Putamen (tissue), 1 donor: Measurements from ENCODE around the gene PIGZ.

ENCODE experiments used
- DNase-seq: peaks from one replicate; pipeline ENCODE4 v3.0.0-alpha.2; 2016; ENCODE audit warnings: low spot score

Gene PIGZ

GRCh38 chr3:197001106-197001971 is 32.7 kb upstream of the PIGZ start:
- DNase-seq, result no peak

GRCh38 chr3:197000211-197000610 is 31.6 kb upstream of the PIGZ start:
- DNase-seq, result no peak

- no peak for DNase-seq
These were observed 30.5 kb upstream of the PIGZ start for GRCh38 chr3:196998966-196999760.

GRCh38 chr3:196997311-196997710 is 28.7 kb upstream of the PIGZ start:
- DNase-seq, result no peak

GRCh38 chr3:196996454-196997265 is 28.0 kb upstream of the PIGZ start:
- no peak for DNase-seq

- DNase-seq, result no peak
These were observed 27.2 kb upstream of the PIGZ start for GRCh38 chr3:196995646-196996355.

DNA sequence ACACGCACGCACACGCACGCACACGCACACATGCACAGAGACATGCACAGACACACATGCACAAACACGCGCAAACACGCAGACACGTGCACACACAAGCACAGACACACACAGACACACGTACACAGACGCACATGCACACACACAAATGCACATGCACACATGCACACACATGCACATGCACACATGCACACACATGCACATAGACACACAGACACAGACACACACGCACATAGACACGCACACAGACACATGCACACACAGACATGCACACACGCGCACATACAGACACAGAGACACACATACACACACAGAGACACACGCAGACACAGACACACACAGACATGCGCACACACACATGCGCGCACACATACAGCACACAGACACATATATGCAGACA is 26.4 kb upstream of the PIGZ start:
- no peak for DNase-seq

GRCh38 chr3:196994056-196994455 is 25.4 kb upstream of the PIGZ start:
- no peak for DNase-seq

DNA sequence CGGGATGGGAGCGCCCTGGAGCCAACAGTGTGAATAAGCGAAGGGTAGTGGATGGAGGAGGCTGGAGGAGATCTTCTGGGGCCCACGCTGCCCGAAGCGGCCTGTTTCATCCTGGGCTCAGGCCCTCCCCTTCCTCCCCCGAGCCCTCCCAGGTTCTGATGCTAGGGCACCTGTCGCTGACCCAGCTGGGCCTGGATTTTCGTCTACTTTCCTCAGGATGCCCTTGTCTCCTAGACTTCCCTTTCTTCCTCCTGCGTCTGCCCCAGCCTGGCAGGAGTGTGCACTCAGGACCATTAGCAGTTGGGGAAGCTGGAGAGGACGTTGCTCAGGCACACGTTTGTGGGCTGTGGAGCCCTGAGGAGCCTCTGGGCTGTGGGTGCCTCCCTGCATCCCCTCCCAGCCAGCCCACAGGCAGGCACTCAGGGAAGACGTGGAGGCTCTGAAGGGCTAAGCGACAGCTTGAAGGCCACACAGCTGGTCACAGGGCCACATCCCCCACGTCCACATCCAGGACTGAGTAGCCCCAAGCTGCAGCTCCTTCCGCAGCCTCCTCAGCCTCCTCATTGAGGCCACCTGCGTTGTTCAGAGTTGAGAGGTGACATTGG is 23.9 kb upstream of the PIGZ start:
- no peak for DNase-seq

DNA sequence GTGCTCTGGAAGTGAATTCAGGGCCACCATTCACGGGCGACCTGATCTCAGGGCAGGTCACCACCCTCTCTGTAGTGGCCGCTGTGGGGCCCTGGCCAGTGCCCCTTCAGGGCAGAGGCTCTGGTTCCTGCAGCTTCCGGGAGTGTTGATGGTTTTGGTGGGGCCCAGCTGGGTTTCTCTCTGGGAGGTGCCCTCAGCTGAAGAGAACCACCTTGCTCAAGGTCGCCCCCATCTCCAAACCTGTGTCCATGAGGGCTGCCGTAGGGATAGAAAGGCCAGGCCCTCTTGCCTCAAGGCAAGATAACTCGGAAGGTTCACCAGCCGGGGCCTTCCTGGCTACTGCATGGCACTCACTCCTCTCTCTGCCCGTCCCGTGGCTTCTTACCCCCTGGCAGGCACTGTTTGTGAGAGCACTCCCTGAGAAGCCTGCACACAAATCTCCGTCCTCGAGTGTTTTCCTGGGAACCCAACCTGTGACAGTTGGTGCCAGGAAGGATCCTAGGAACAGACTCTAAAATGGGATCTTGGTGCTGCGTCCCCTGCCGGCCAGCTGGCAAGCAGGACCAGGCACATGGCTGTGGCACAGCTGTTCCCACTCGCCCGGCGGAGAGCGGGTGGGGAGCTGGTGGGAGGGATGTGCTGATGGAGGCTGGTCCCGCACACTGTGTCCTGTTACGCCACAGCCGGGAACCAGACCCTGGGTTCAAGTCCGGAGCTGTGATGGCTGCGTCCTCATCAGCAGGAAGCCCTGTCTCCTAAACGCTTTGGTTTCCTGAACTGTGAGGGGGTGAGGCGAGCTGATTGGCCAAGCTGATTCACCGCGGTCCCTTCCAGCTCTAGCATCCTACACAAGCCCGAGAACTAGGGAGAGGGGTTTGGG is 23.2 kb upstream of the PIGZ start:
- DNase-seq, result no peak

DNA sequence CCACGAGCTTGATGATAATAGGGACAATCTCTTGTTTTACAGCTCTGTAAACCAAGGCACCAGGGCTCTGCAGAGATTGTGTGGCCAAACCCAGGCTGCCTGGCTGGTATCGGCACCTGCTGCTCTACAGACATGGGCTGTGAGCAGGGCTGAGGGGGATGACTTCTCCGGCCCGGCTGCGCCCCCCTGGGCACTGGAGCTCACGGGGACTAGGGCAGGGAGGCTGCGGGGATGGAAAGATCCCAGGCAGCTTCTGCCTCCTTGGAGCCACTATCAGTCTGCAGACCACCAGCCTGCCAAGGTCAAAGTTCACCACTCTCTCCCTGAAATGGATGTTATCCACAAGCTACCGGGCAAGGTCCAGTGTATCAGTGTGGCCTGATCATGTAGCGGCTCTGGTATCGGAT is 22.0 kb upstream of the PIGZ start:
- no peak for DNase-seq

GRCh38 chr3:196989721-196990262 is 21.2 kb upstream of the PIGZ start:
- no peak for DNase-seq

DNA sequence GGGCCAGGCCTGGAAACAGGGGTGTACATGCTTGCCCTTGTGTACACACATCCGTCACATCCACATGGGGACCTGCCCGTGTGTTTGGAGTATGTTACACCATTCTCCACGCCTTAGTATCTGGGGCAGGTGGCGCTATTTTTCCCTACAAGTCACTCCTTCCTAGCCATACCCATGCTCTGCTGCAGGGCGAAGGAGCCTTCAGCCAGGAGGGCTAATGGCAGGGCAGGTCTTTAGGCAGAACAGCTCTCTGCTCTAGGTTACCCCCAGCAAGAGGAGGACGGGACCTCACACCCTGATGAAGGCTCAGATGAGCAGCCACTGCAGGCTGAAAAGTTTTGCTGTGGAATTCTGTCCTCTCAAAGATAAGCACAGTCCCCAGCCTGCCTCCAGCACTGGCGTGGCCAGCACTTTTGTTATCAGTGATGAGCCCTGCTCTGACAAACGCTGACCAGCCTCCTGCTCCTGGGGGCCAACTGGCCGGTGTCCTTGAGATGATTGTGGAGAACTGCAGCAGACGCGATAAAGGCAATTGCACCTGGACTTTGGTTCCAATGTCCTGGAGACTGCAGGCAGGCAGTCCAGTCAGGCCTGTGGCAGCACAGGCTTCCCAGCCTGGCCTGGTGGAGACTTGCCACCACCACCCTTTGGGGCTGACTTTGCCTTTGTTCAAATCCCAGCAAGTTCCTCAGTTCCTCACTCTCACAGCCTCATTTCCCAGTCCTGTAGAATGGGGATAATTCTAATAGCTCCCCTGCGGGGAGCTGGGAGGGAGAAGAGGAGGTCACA is 19.8 kb upstream of the PIGZ start:
- DNase-seq, result no peak

- no peak for DNase-seq
These were observed 18.4 kb upstream of the PIGZ start for GRCh38 chr3:196987022-196987421.

GRCh38 chr3:196985954-196986885 is 17.6 kb upstream of the PIGZ start:
- no peak for DNase-seq

DNA sequence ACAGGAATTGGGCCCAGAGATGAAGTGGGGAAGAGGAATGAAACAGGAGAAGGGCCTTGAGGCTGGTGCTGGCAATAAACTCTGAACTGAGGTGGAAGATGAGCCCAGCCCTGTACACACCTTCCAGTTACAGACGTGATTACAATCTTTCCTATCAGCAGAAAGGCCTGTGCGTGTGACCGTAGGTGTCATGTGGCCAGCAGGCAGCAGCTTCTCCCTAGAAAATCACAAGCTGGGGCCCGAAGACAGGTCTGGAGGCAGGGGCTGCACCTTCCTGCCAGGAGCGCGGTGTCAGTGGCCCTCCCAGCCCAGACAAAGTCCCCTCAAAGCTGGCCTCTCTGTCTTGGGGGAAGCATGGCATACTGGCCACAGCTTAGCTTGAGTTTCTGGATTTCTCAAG is 16.7 kb upstream of the PIGZ start:
- no peak for DNase-seq

GRCh38 chr3:196983186-196983585 is 14.6 kb upstream of the PIGZ start:
- DNase-seq, result no peak

GRCh38 chr3:196981657-196982056 is 13.0 kb upstream of the PIGZ start:
- DNase-seq, result no peak
